ENCODE data around the gene ARHGEF6.

Gene ARHGEF6

GRCh38 chrX:136691028-136691809 lies 89.5 kb downstream of the ARHGEF6 start:
- no peak for DNase-seq

GRCh38 chrX:136689436-136689835 lies 91.3 kb downstream of the ARHGEF6 start:
- peak; percentile 56 for DNase-seq

GRCh38 chrX:136687457-136687856 lies 93.3 kb downstream of the ARHGEF6 start:
- DNase-seq = no peak

DNA sequence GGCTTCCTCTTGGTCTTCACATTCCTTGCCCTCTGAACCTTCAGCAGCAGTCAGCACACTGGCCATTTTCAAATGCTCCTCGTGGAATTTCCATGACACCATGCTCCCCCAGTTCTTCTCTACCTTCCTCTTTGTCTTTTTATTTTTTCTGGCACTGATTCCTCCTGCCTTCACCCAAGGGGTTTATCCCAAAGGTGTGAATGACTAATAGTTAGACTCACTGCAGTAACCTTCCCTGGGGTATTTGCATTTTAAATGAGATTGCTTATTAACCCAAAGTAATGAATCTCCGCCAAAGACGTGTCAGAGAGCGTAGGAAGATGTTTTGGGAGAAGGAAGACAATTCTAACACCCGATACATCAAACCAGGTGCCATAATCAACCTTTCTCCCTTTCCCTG lies 96.6 kb downstream of the ARHGEF6 start:
- DNase-seq = no peak

GRCh38 chrX:136679531-136679930 lies 101.2 kb downstream of the ARHGEF6 start:
- DNase-seq = no peak

GRCh38 chrX:136674270-136674985 lies 106.3 kb downstream of the ARHGEF6 start:
- no peak for DNase-seq

DNA sequence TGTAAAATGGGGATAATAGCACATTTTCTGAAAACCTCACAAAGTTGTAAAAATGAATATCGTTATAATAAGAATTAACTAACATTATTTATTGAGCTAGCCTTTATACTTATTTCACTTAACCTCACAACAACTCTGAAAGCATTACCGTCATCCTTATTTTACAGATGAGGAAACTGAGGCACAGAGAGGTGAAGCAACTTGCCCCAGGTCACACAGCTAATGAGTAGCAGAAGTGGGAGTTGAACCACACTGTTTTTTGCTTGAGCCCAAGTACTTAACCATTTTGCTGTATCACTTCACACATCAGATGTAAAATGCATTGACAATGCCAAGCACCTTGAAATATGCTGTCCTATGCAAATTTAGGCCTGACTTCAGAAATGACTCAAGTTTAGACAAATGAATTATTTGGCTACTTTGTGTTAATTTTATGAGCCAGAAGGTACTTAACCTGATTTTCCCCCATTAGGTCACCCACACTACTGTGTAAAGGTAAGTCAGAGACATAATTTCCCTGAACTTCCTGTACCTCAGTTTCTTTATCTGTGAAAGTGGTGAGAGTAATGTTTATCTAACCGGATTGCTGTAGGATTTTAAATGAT lies 109.6 kb downstream of the ARHGEF6 start:
- DNase-seq = no peak

- DNase-seq = peak; percentile 77
Measured at GRCh38 chrX:136667446-136668168, 113.1 kb downstream of the ARHGEF6 start.

DNA sequence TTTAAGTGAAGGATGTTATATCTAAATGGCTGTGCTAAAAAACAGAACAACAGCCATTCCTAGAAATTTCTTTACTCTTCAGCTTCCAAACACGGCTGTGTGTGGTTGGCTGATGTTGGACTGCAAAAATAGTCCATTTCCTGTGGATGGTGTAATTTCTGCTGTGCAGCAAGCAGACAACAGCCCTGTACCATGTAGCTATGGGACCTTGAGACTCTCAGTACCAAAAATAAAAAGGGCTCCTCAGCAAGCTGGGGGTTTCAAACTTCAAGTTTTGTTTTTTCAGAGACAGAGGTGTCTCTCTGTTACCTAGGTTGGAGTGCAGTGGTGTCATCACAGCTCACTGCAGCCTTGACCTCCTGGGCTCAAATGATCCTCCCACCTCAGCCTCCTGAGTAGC lies 114.6 kb downstream of the ARHGEF6 start:
- no peak for DNase-seq

GRCh38 chrX:136665258-136665900 lies 115.4 kb downstream of the ARHGEF6 start:
- no peak for DNase-seq

DNA sequence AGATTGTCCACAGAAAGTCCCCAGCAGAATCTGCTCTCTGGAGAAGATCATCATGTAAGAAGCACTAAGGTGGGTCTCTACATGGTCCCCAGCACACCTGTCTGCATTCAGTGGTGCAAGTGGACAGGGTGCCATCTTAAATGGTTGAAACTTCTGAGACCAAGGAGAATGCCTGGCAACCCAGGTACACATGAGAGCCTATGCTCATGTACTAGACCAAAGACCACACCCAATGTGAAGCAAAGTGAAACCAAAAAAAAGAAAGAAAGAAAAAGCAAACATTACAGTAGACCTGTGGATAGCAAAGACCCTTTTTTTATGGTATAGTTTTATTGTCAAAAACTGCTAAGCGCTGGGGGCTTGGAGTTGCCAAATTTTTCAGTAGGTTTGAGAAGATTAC lies 117.8 kb downstream of the ARHGEF6 start:
- no peak for DNase-seq

DNA sequence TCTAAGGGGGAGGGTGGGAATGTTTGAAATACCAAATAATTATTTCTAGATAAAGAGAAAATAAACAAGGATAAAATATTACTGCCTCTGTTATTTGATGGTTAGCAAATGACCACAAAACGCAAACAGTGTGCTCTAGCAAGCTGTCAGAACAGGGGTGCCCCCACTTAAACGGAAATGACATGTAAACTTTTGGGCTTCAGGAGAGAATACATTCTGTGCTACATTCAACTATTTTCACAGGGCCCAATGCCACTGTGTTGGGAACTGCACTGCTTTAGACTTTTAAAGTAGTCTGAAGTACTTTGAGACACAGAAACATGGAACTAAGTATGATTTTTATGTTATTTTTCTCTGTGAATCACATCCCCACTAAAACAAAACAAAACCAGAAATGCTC lies 118.6 kb downstream of the ARHGEF6 start:
- DNase-seq = no peak

GRCh38 chrX:136660896-136661295 lies 119.8 kb downstream of the ARHGEF6 start:
- DNase-seq = no peak

- DNase-seq = no peak
Measured at GRCh38 chrX:136659174-136659573, 121.6 kb downstream of the ARHGEF6 start.

DNA sequence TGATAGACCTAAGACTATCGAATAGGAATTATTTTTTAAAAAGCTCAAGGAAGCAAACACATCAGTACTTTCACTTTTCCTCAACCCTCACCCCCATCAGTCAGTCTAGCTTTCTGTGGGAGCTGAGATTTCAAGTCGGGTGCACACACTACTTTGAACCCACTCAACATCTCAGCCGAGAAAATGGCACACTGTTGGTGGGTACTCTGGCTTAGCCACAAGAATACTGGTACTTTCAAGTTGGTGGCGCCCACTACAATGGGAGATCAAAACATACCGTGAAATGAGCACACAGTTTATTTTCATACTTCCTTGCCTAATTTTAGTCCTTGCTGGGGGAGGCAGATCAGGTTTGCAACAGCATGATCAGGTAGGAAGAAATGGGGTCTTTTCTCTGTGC lies 122.6 kb downstream of the ARHGEF6 start:
- no peak for DNase-seq

GRCh38 chrX:136656361-136656964 lies 124.3 kb downstream of the ARHGEF6 start:
- no peak for DNase-seq

- DNase-seq = no peak
Measured at GRCh38 chrX:136652822-136653723, 127.7 kb downstream of the ARHGEF6 start.

DNA sequence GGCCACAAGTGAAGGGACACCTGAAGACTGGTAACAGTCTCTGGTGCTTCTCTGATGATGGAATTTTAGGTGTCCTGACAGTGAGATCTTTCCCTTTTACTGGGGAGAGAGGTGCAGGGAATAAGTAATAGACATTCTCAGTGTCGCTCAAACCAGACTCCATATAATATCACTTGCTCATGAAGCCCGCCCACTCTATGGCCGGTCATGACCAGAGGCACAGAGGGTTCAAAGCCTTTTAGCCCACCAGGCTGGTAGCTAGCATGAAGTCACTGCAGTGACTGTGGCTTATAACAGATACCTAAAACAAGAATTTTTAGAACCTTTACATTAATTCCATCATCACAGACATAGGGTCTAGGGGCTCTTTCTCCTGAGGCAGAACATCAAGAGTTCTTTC lies 129.9 kb downstream of the ARHGEF6 start:
- DNase-seq = no peak

DNA sequence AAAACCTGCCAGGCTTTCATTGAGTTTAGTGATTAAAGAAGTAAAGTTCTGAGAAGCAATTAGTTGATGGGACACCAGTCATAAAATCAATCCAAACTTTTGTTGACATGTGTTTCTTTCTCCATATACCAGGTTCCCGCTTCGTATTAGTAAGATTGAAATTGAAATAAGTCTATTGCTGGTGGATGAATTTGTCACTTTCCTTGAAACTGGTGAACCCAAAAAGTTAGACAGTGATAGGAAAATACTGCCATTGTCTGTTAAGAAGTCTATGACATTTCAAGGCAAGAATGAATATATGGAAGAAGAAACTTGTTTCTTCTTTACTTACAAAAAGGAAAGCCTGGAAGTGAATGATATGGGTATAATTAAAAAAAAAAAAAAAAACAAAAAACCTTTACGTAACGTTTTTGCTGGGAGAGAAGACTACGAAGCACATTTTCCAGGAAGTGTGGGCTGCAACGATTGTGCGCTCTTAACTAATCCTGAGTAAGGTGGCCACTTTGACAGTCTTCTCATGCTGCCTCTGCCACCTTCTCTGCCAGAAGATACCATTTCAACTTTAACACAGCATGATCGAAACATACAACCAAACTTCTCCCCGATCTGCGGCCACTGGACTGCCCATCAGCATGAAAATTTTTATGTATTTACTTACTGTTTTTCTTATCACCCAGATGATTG lies 132.9 kb downstream of the ARHGEF6 start, which contains the start of gene CD40LG:
Gene CD40LG, plus strand, starts transcription at position 482 of the 684 bp plus-strand sequence. Its CDS starts 91 bp downstream, at position 573.
- no peak for DNase-seq

- no peak for DNase-seq
Measured at GRCh38 chrX:136646602-136647239, 134.0 kb downstream of the ARHGEF6 start.

All from islet precursor cell (in vitro differentiated cells).